Lower leg skin (tissue), 3 donors: ENCODE data around the gene NKAIN2.

ENCODE experiments used
- POLR2A ChIP-seq, 2 donors: fragments of 450-650 bp; IDR thresholded peaks; one replicate each; pipeline ENCODE4 v1.6.1; 2016 to 2017; ENCODE audit warnings: antibody characterized with exemption in 2 of 2, mild to moderate bottlenecking in 1 of 2, moderate library complexity in 1 of 2
- TF ChIP-seq, protein P1 (sequence below), 3 donors: fragments of 450-650 bp; IDR thresholded peaks; one replicate each; pipeline ENCODE4 v1.5.1; 2016; ENCODE audit warnings: antibody characterized with exemption in 3 of 3, mild to moderate bottlenecking in 3 of 3, moderate library complexity in 2 of 3

DNA sequence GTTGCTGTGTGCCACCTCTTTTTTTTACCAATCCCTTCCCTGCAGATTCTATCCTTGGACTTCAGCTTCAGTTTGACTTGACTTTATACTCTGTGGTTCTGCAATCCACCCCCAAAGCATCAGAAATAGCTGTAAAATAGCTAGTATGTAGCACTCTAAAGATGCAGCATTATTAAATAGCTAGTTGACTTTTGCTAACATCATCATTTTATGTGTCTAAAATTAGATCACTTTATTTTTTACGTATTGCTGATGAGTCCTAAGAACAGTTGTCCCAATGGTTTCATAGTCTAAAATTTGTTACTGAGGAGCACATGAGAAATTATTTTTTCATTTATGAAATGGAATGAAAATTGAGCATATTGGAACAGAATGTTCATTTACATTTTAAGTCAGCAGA, 138.2 kb downstream of the NKAIN2 start:
- TF ChIP-seq, protein P1, sequence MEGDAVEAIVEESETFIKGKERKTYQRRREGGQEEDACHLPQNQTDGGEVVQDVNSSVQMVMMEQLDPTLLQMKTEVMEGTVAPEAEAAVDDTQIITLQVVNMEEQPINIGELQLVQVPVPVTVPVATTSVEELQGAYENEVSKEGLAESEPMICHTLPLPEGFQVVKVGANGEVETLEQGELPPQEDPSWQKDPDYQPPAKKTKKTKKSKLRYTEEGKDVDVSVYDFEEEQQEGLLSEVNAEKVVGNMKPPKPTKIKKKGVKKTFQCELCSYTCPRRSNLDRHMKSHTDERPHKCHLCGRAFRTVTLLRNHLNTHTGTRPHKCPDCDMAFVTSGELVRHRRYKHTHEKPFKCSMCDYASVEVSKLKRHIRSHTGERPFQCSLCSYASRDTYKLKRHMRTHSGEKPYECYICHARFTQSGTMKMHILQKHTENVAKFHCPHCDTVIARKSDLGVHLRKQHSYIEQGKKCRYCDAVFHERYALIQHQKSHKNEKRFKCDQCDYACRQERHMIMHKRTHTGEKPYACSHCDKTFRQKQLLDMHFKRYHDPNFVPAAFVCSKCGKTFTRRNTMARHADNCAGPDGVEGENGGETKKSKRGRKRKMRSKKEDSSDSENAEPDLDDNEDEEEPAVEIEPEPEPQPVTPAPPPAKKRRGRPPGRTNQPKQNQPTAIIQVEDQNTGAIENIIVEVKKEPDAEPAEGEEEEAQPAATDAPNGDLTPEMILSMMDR (IDR thresholded peaks at IDR 0.05) = no peak
- no peak for TF ChIP-seq POLR2A (IDR thresholded peaks at IDR 0.05)
